Heart left ventricle (tissue), 13 donors: ENCODE results near the gene SLC38A2.

ENCODE experiments used
- POLR2A ChIP-seq, 2 donors: fragments of 450-650 bp; IDR thresholded peaks; one replicate each; pipeline ENCODE4 v1.6.1; 2017; ENCODE audit warnings: antibody characterized with exemption in 2 of 2, mild to moderate bottlenecking in 2 of 2, moderate library complexity in 2 of 2
- TF ChIP-seq, protein P1 (sequence below), 12 donors: fragments of 200-600 bp; sonication (generic) in 4 of 12; IDR thresholded peaks; one replicate each; pipeline versions ENCODE4 v1.5.0 to v1.8.0; 2018 to 2022; ENCODE audit warnings: antibody characterized with exemption in 12 of 12, mild to moderate bottlenecking in 5 of 12
- donor health status: ischemic (EF 13 %, LVEDD 7.1; RV severe dilation, severe dysfunction).
- donor health status: DM: no; HTN: yes; CAD: no.
- donor health status: DM: no; HTN: no; CAD: no.
- donor health status: ischemic (EF 25% LVEDD 6.9; RV normal size, moderate dysfunction).
- donor health status: ischemic (EF 25% LVEDD 5.7; RV mildly dilated, moderate dysfunction).
- donor health status: ischemic (EF 35%, LVEDD 5.7; RV mildly dilated, moderate dysfunction).
- donor health status: nonischemic (EF 11% LVEDD 7.7; RV severe dilation, severe dysfunction).
- donor health status: DM: yes; HTN: yes; CAD: no.
- donor health status: PGD.
- donor health status: ischemic (EF 29% LVEDD 5.4; RV normal size, mild dysfunction).
- donor health status: nonischemic (EF 23%, LVEDD 6.1; RV moderate dilation, normal function).

DNA sequence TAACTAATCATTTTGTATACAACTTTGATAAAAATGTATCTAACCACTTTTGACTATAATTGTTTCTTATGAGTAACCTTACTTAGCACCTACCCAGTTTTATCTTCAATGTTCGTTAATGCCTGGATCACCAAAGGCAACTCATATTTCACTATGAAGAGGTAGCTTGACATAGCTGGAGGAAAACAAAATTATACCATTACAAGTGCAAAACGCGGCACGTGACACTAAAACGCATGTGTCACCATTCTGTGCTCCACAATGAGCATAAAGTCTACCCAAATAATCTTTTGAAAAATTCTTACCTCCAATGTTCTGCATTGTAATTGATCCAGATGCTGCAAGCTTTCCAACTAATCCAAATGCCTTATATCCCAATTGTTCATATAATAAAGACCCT, 5.8 kb downstream of the SLC38A2 start:
- TF ChIP-seq, protein P1, sequence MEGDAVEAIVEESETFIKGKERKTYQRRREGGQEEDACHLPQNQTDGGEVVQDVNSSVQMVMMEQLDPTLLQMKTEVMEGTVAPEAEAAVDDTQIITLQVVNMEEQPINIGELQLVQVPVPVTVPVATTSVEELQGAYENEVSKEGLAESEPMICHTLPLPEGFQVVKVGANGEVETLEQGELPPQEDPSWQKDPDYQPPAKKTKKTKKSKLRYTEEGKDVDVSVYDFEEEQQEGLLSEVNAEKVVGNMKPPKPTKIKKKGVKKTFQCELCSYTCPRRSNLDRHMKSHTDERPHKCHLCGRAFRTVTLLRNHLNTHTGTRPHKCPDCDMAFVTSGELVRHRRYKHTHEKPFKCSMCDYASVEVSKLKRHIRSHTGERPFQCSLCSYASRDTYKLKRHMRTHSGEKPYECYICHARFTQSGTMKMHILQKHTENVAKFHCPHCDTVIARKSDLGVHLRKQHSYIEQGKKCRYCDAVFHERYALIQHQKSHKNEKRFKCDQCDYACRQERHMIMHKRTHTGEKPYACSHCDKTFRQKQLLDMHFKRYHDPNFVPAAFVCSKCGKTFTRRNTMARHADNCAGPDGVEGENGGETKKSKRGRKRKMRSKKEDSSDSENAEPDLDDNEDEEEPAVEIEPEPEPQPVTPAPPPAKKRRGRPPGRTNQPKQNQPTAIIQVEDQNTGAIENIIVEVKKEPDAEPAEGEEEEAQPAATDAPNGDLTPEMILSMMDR (IDR thresholded peaks at IDR 0.05) = no peak
- TF ChIP-seq POLR2A (IDR thresholded peaks at IDR 0.05) = no peak
